OCI-LY3 (cell line): Measurements from ENCODE around the gene ASXL3.

ENCODE experiments used
- CTCF ChIP-seq: fragments of 200-600, 300-600 bp; sonication (generic); IDR thresholded peaks from 2 replicates; pipeline ENCODE4 v1.5.1; 2014; ENCODE audit warnings: antibody characterized with exemption, low read length, low read depth
- EZH2phosphoT487 ChIP-seq: fragments of 200-600 bp; shearing (Covaris generic); IDR thresholded peaks from 2 replicates; pipeline ENCODE4 v1.6.1; 2018; ENCODE audit warnings: antibody characterized with exemption, mixed run types, low read depth

- TF ChIP-seq CTCF (no peak), EZH2phosphoT487 (no peak)
These were observed 121.4 kb downstream of the ASXL3 start for GRCh38 chr18:33699372-33699771.
